ENCODE results near the gene ZBTB7C. TPM values are rescaled to one million over a fixed set of nuclear protein-coding genes. Genes with fewer than 3 reads are reported as not detected.

Gene ZBTB7C
- total RNA-seq, 4 donors from 2014 or later, result 5.0 to 14.1 (median 13.3) TPM

- TF ChIP-seq CTCF (IDR thresholded peaks at IDR 0.05), result no peak
- no peak for DNase-seq (ENCODE audit: low spot score)
- ATAC-seq (ENCODE audit: low FRiP score), result no peak
Observed at GRCh38 chr18:48136051-48136826, 272.9 kb downstream of the ZBTB7C start.

GRCh38 chr18:48135436-48135966, 273.7 kb downstream of the ZBTB7C start:
- DNase-seq (ENCODE audit: low spot score), result no peak
- no peak for TF ChIP-seq CTCF (IDR thresholded peaks at IDR 0.05)
- ATAC-seq (ENCODE audit: low FRiP score), result no peak

- no peak for TF ChIP-seq CTCF (IDR thresholded peaks at IDR 0.05)
- DNase-seq (ENCODE audit: low spot score), result no peak
- no peak for ATAC-seq (ENCODE audit: low FRiP score)
Observed at GRCh38 chr18:48134609-48135008, 274.6 kb downstream of the ZBTB7C start.

GRCh38 chr18:48133671-48134251, 275.4 kb downstream of the ZBTB7C start:
- no peak for DNase-seq (ENCODE audit: low spot score)
- TF ChIP-seq CTCF (IDR thresholded peaks at IDR 0.05), result no peak
- peak; percentile 47 for ATAC-seq (ENCODE audit: low FRiP score)

- ATAC-seq (ENCODE audit: low FRiP score), result peak; percentile 29
- DNase-seq (ENCODE audit: low spot score), result no peak
- TF ChIP-seq CTCF (IDR thresholded peaks at IDR 0.05), result no peak
Observed at GRCh38 chr18:48132797-48133655, 276.2 kb downstream of the ZBTB7C start.

GRCh38 chr18:48131042-48131441, 278.1 kb downstream of the ZBTB7C start:
- DNase-seq (ENCODE audit: low spot score), result no peak
- no peak for TF ChIP-seq CTCF (IDR thresholded peaks at IDR 0.05)
- no peak for ATAC-seq (ENCODE audit: low FRiP score)
